GM23338 (cell line): ENCODE data around the gene ERMARD. TPM values are rescaled to one million over a fixed set of nuclear protein-coding genes. Genes with fewer than 3 reads are reported as not detected.

Experiments
- ATAC-seq: fragments of 200-7000 bp; cut with Tn5 transposase; 3 replicates; pipeline ENCODE4 v1.9.1; 2020
- DNase-seq: peaks from one replicate; pipeline ENCODE4 v3.0.0-alpha.2; 2015; ENCODE audit warnings: low spot score
- H2AFZ ChIP-seq: fragments of 200-600 bp; sonication (generic); 2 replicates; pipeline ENCODE4 v1.8.0; 2016; ENCODE audit warnings: antibody characterized with exemption, mild to moderate bottlenecking, moderate library complexity
- H3F3A ChIP-seq: fragments of 200-600 bp; sonication (generic); replicated peaks from 2 replicates; pipeline ENCODE4 v1.8.0; 2017; ENCODE audit warnings: antibody characterized with exemption, mixed run types, low read depth
- H3K27ac ChIP-seq: fragments of 200-600 bp; sonication (generic); 2 replicates; pipeline ENCODE4 v1.6.1; 2016; ENCODE audit warnings: low read depth
- H3K27me3 ChIP-seq: fragments of 200-600 bp; sonication (generic); 2 replicates; pipeline ENCODE4 v1.8.0; 2016; ENCODE audit warnings: mild to moderate bottlenecking, mixed run types, moderate library complexity; ENCODE audit not compliant: insufficient read depth
- H3K36me3 ChIP-seq: fragments of 200-600 bp; sonication (generic); 2 replicates; pipeline ENCODE4 v1.8.0; 2016; ENCODE audit warnings: mild to moderate bottlenecking; ENCODE audit not compliant: insufficient read depth
- H3K4me1 ChIP-seq: fragments of 200-600 bp; sonication (generic); 2 replicates; pipeline ENCODE4 v1.8.0; 2016; ENCODE audit warnings: mild to moderate bottlenecking, moderate library complexity; ENCODE audit not compliant: insufficient read depth
- H3K4me2 ChIP-seq: fragments of 200-600 bp; sonication (generic); 2 replicates; pipeline ENCODE4 v1.7.1; 2017; ENCODE audit warnings: mixed run types
- H3K4me3 ChIP-seq: fragments of 200-600 bp; sonication (generic); 2 replicates; pipeline ENCODE4 v1.6.1; 2016; ENCODE audit warnings: mixed run types
- H3K79me2 ChIP-seq: fragments of 200-600 bp; sonication (generic); replicated peaks from 2 replicates; pipeline ENCODE4 v1.8.0; 2017; ENCODE audit warnings: mild to moderate bottlenecking; ENCODE audit not compliant: insufficient read depth
- H3K9me2 ChIP-seq: fragments of 200-600 bp; sonication (generic); 2 replicates; pipeline ENCODE4 v1.8.0; 2017; ENCODE audit not compliant: insufficient read depth
- H4K20me1 ChIP-seq: fragments of 200-600 bp; sonication (generic); replicated peaks from 2 replicates; pipeline ENCODE4 v1.8.0; 2017; ENCODE audit warnings: mild to moderate bottlenecking; ENCODE audit not compliant: insufficient read depth
- H3K27ac Mint-ChIP-seq: 2 replicates; pipeline ENCODE4 v1.8.0; 2020; ENCODE audit warnings: inconsistent platforms, mild to moderate bottlenecking, moderate library complexity, mixed read lengths
- H3K27me3 Mint-ChIP-seq: 3 replicates; pipeline ENCODE4 v1.8.0; 2022; ENCODE audit warnings: low read depth, mild to moderate bottlenecking, moderate library complexity, mixed read lengths, inconsistent platforms; ENCODE audit not compliant: insufficient read depth, poor library complexity
- H3K36me3 Mint-ChIP-seq: 3 replicates; pipeline ENCODE4 v1.8.0; 2021; ENCODE audit warnings: low read depth, mild to moderate bottlenecking, inconsistent platforms, moderate library complexity, mixed read lengths
- H3K4me1 Mint-ChIP-seq: 3 replicates; pipeline ENCODE4 v1.8.0; 2020; ENCODE audit warnings: mild to moderate bottlenecking, inconsistent platforms, mixed read lengths
- H3K4me3 Mint-ChIP-seq: 3 replicates; pipeline ENCODE4 v1.8.0; 2021; ENCODE audit warnings: moderate library complexity, mild to moderate bottlenecking, inconsistent platforms, mixed read lengths
- H3K9me3 Mint-ChIP-seq: 3 replicates; pipeline ENCODE4 v1.8.0; 2020; ENCODE audit warnings: moderate library complexity, mild to moderate bottlenecking, inconsistent platforms, mixed read lengths
- CREB1 ChIP-seq: fragments of 250-450 bp; sonication (Bioruptor Pico); IDR thresholded peaks from 2 replicates; pipeline ENCODE4 v1.5.0; 2020; ENCODE audit warnings: low read depth, mild to moderate bottlenecking, moderate library complexity
- CTCF ChIP-seq, 2 experiments: fragments of 200-600 bp in 1 of 2; sonication (generic) in 1 of 2; conservative IDR thresholded peaks; 2 replicates each; pipeline versions ENCODE4 v1.5.1 to v1.6.1; 2016 to 2017; ENCODE audit warnings: antibody characterized with exemption in 2 of 2, low read depth in 2 of 2, mild to moderate bottlenecking in 2 of 2, moderate library complexity in 1 of 2
- EZH2 ChIP-seq: fragments of 200-600 bp; sonication (generic); IDR thresholded peaks from one replicate; pipeline ENCODE4 v1.8.0; 2017; ENCODE audit warnings: antibody characterized with exemption, mild to moderate bottlenecking, low read depth; ENCODE audit not compliant: unreplicated experiment
- EZH2phosphoT487 ChIP-seq: fragments of 200-600 bp; sonication (generic); IDR thresholded peaks from one replicate; pipeline ENCODE4 v1.8.1; 2018; ENCODE audit warnings: antibody characterized with exemption; ENCODE audit not compliant: unreplicated experiment
- JUNB ChIP-seq: IDR thresholded peaks from one replicate; pipeline ENCODE4 v1.6.1; 2016; ENCODE audit warnings: antibody characterized with exemption; ENCODE audit not compliant: unreplicated experiment
- NANOG ChIP-seq: IDR thresholded peaks from 2 replicates; pipeline ENCODE4 v1.6.1; 2016; ENCODE audit warnings: antibody characterized with exemption, borderline replicate concordance
- POLR2AphosphoS5 ChIP-seq: IDR thresholded peaks from 2 replicates; pipeline ENCODE4 v1.6.1; 2016; ENCODE audit warnings: antibody characterized with exemption, low read depth
- REST ChIP-seq: IDR thresholded peaks from one replicate; pipeline ENCODE4 v1.6.1; 2018; ENCODE audit warnings: antibody characterized with exemption; ENCODE audit not compliant: unreplicated experiment
- STAT1 ChIP-seq: IDR thresholded peaks from one replicate; pipeline ENCODE4 v1.6.1; 2016; ENCODE audit warnings: antibody characterized with exemption; ENCODE audit not compliant: unreplicated experiment
- ZNF114 ChIP-seq: fragments of 250-450 bp; sonication (Bioruptor Pico); IDR thresholded peaks from 2 replicates; pipeline ENCODE4 v1.5.0; 2020; ENCODE audit warnings: mild to moderate bottlenecking, moderate library complexity
- ZNF331 ChIP-seq: fragments of 250-450 bp; sonication (Bioruptor Pico); IDR thresholded peaks from 2 replicates; pipeline ENCODE4 v1.5.0; 2020; ENCODE audit warnings: low read depth, mild to moderate bottlenecking, moderate library complexity
- ZNF462 ChIP-seq: fragments of 250-450 bp; sonication (Bioruptor Pico); IDR thresholded peaks from 2 replicates; pipeline ENCODE4 v1.5.0; 2020; ENCODE audit warnings: mild to moderate bottlenecking, moderate library complexity
- polyA plus RNA-seq: library from polyadenylated mRNA; unstranded; fragments of >200 nt; fragmentation: Nextera tagmentation; extraction: Ambion mirVana; gene quantifications from 2 replicates; pipeline ENCODE4 v1.2.1, GENCODE V29; 2016
- total RNA-seq: library from RNA; depleted of rRNA; stranded (reverse); fragments of >200 nt; shearing (Covaris generic); gene quantifications from 2 replicates; pipeline ENCODE4 v1.2.3, GENCODE V29; 2014

The ERMARD gene
- total and polyA plus RNA-seq, 2 experiments from 2014 or later = 7.6 to 8.6 TPM

- Histone ChIP-seq H2AFZ (no peak overlapping the region), H3K27ac (no peak overlapping the region), H3K36me3 (no peaks in the 10 kb centered on the region), H3K4me3 (no peak overlapping the region), H3F3A (no peaks in the 10 kb centered on the region), H3K4me2 (no peak overlapping the region), H3K27me3 (no peaks in the 10 kb centered on the region), H3K9me2 (no peaks in the 10 kb centered on the region), H3K4me1 (no peaks in the 10 kb centered on the region), H4K20me1 (no peaks in the 10 kb centered on the region), H3K79me2 (no peaks in the 10 kb centered on the region)
- Mint-ChIP-seq H3K4me3 (no peak overlapping the region), H3K27ac (no peak overlapping the region), H3K36me3 (peaks cover 26% of the 10 kb centered on the region), H3K4me1 (no peaks in the 10 kb centered on the region), H3K27me3 (peaks cover 8% of the 10 kb centered on the region), H3K9me3 (no peaks in the 10 kb centered on the region; the same call in 2 of the 3 replicates)
- no peak for TF ChIP-seq ZNF114 (CRISPR knock-in tag)
- no peak for TF ChIP-seq JUNB
- TF ChIP-seq CTCF (conservative IDR thresholded peaks at IDR 0.05; ENCODE audit: low read depth in 2 of 2) = no peak
- TF ChIP-seq EZH2 = no peak
- TF ChIP-seq NANOG = no peak
- TF ChIP-seq EZH2phosphoT487 = no peak
- TF ChIP-seq STAT1 = no peak
- no peak for TF ChIP-seq CREB1 (CRISPR knock-in tag)
- no peak for TF ChIP-seq POLR2AphosphoS5
- TF ChIP-seq REST = no peak
- TF ChIP-seq ZNF331 = no peak
- no peak for TF ChIP-seq ZNF462 (CRISPR knock-in tag)
- no peak for ATAC-seq
- DNase-seq = no peak
These were observed 27.8 kb downstream of the ERMARD start for GRCh38 chr6:169779092-169779815.
